ENCODE data around the gene RGS7BP.

GRCh38 chr5:64637837-64638443 is 132.1 kb downstream of the RGS7BP start:
- peak in 1 of 2 donors; percentile 9 for TF ChIP-seq CTCF (conservative IDR thresholded peaks at IDR 0.05 in 1 of 2, IDR thresholded peaks at IDR 0.05 in 1 of 2; ENCODE audit: low read depth in 1 of 2, low read length in 2 of 2)
- no peak for TF ChIP-seq EZH2 (IDR thresholded peaks at IDR 0.05; ENCODE audit: low read length, missing control alignments)

Data from fibroblast of lung (primary cell).